A673 (cell line): ENCODE data around the gene BIVM.

Experiments used
- EZH2 ChIP-seq: fragments of 200-600 bp; sonication (generic); IDR thresholded peaks from 2 replicates; pipeline ENCODE4 v1.6.1; 2017; ENCODE audit warnings: borderline replicate concordance, low read depth, mild to moderate bottlenecking, mixed read lengths, antibody characterized with exemption, low read length; ENCODE audit not compliant: poor library complexity, severe bottlenecking
- TF ChIP-seq, protein P1 (sequence below): fragments of 300-800, 200-600 bp; sonication (generic); conservative IDR thresholded peaks from 2 replicates; pipeline ENCODE4 v1.5.1; 2017; ENCODE audit warnings: low read depth, mild to moderate bottlenecking, antibody characterized with exemption, low read length, moderate library complexity, mixed read lengths

DNA sequence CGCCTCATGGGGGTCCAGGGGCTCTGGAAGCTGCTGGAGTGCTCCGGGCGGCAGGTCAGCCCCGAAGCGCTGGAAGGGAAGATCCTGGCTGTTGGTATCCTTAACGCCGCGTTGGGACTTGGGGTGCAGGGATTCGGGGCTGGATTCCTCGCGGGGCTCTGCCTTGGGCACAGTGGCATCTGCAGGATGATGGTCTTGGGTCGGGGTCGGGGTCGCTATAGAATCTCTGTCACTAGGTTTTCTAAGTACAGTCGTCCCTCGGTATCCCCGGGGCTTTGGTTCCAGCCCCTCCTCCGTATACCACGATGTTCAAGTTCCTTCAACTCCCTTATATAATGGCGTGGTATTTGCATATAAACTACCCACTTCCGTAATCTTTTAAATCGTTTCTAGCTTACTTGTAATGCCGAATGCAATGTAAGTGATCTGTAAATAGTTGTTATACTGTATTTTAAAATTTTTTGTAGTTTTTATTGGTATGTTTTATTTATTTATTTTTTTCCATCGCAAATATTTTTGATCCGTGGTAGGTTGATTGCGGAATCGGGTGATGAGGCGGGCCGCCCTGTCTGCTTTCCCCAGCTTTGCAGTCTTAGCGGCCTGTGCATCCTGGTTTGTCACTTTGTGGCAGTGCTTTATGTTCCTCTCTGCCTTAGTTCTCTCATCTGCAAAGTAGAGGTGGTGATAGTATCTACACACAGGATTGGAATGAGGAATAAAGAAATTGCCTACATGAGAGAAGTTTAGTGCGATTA is 47.5 kb downstream of the BIVM start:
- TF ChIP-seq, protein P1, sequence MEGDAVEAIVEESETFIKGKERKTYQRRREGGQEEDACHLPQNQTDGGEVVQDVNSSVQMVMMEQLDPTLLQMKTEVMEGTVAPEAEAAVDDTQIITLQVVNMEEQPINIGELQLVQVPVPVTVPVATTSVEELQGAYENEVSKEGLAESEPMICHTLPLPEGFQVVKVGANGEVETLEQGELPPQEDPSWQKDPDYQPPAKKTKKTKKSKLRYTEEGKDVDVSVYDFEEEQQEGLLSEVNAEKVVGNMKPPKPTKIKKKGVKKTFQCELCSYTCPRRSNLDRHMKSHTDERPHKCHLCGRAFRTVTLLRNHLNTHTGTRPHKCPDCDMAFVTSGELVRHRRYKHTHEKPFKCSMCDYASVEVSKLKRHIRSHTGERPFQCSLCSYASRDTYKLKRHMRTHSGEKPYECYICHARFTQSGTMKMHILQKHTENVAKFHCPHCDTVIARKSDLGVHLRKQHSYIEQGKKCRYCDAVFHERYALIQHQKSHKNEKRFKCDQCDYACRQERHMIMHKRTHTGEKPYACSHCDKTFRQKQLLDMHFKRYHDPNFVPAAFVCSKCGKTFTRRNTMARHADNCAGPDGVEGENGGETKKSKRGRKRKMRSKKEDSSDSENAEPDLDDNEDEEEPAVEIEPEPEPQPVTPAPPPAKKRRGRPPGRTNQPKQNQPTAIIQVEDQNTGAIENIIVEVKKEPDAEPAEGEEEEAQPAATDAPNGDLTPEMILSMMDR = no peak
- no peak for TF ChIP-seq EZH2
